Limb (tissue), 2 donors: Measurements from ENCODE around the gene TEX26.

ENCODE experiments used
- DNase-seq, 2 donors: peaks; one replicate each; pipeline ENCODE4 v3.0.0-alpha.2; 2016; ENCODE audit errors: extremely low spot score in 2 of 2

Gene TEX26

GRCh38 chr13:30932481-30933353 is at the start of gene TEX26:
TSS of gene TEX26 (plus strand) at chr13:30932656. CDS start at chr13:30932716, 60 bp downstream.
- DNase-seq: peak; percentile 6 to 75

DNA sequence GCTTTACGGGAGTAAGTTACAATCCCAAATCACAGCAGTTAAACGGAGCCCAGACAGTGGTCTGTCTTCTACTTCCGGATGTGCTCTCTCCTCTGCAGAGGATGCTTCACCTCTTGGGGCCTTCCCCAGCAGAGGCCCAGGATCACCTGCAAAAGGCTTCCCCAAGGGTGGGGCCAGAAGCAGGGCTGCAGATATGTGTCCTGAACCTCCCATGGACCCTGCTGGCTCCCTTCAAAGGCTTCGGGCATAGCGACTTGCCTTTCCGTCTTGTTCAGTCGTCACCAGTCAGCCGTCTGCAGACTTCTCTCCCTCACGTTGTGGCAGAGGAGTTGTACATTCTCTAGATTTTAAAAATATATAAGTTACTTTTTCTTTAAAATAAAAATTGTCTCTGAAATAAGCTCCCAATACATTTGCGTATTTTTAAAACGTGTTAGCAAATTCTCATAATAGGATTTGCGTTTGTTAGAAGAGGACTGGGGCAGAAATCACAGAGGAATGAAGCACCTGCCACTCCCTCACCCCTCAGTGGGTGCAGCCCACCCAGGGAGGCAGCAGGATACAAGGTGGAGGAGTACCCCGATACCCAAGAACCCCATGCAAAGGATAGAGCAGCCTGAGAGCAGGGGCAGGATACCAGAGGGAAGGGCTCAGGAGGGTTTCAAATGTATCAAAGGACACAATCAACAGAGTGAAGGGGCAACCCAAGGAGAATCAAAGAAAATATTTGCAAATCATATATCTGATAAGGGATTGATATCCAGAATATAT is 49.3 kb upstream of the TEX26 start:
- DNase-seq: no peak

DNA sequence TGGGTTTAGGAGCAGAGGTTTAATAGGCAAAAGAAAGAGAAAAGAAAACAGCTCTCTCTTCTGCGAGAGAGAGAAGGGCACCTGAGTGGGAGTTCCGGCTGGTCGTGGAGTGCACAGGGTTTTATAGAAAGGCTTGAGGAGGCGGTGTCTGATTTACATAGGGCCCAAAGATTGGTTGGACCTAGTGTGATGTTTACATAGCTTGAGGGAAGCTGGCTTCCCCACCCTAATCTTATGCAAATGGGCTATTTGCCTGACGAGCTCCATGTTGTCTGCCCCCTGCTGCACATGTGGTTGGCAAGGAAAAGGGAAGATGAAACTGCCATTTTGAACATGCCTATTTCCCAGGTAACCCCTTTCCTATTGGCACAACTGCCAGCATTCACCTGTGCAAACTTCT is 47.9 kb upstream of the TEX26 start:
- no peak for DNase-seq

- no peak for DNase-seq
These were observed 43.2 kb upstream of the TEX26 start for GRCh38 chr13:30889196-30889690.

DNA sequence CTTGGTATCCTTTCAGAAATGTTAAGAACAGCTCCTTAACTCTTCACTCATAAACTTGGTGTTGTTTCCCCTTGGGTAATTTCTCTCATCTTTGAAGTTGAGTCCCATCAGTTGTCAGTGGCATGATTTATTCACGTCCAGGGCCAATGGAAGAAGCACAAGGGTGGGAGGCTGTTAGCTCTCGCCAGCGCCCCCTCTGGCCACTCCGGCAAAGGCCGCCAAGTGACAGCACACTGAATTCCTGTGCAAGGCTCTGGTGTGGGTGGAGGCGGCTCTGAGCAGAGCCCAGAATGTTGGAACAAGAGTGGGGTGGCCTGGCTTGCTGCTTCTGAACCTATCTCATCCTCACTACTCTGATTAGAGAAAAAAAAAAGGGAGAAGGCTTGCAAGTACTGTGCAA is 39.5 kb upstream of the TEX26 start:
- peak in 1 of 2 donors; percentile 57 for DNase-seq

DNA sequence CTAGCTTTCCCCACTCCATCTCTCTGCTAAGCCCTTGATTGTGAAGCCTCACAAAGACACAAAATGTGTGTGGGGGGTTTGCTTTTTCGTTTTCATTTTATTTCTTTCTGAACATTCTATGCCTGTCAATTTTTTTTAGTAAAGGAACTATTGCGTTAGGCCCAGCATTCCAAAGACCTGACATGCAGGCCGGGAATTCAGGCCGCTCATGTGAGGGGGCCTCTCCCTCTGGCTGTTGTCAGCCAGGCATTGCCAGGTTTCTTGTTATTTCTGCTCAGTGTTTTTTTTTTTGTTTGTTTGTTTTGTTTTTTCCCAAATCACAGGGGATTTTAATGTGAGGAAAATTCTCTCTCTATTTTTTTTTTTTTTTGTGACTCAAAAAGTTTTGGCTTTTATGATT is 36.7 kb upstream of the TEX26 start:
- peak in 1 of 2 donors; percentile 34 for DNase-seq

DNA sequence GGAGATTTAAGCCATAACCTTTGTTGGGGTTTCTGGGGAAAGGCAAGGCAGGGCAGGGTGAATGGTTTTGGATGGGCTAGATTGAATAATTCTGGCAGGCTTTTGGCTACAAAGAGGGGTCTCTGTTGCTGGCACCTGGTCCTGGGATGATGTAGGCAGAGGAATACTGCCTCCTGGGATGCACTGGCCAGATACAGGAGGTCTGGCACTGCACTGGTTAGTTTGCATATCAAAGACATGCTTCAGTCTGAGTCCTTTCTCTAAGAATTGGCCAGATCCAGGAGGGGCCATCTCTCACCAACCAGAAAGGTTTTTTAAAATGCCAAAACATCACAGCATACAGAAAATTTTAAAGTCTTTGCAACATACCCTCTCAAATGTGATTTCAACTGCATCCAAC is 34.4 kb upstream of the TEX26 start:
- DNase-seq: no peak

DNA sequence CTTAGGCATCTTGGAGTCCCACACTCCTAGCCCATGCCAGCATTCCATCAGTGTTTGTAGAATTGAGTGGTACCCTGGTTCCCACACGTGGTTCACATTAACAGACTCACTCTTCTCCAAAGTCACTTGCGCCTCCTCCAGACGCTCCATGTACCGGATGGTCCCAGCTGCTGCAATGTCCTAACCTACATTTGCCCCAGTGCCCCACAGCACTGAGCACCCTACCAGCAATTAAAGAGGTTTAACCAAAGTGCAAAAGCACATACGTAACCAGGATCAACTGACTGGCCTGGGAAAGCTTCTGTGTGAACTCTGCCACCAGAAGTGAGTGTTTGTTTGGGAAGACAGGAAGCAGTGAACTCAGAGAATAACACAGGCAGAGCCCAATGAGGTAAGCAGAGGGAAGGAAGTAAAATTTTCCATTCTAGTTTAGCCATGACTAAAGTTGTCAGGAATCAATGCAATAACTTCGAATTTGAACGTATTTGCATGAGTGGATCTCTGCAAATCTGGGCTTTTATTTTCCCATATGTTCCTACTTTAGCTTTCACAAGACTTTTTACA is 33.7 kb upstream of the TEX26 start:
- peak; percentile 58 to 86 for DNase-seq

DNA sequence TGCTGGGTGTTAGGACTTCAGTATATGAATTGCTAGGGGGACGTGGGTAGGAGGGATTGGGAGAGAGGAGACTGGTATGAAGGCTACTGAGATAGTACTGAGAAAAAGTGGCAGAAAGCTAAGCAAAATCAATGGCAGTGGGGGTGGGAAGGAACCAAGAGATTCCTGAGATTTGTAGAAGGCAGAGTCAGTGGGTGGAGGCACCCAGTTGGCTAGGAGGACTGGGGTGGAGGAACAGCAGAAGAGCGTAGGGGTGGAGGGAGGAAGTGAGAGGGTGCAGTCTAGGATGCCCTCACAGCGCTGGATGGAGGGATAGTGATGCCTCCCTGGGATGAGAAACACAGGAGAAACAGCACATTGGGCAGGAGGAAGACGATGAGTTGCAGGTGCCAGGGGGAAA is 32.0 kb upstream of the TEX26 start:
- no peak for DNase-seq

GRCh38 chr13:30900952-30901749 is 31.3 kb upstream of the TEX26 start:
- no peak for DNase-seq

DNA sequence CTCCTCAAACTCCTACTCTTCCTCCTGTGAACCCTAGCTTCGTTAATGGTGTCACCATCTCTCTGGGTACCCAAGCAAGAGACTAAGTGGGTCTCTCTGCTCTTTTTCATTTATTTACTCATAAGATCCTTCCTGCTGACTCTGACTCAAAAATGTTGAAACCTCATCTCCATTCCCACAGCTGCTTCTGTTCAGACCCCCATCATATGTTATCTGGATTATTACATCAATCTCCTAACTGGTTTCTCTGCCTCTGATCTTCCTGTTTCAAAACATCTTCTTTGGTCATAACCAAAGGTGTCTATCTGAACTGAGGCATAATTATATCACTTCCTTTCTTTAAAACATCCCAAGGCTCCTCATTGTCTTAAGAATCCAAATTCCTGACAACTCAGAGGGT is 28.4 kb upstream of the TEX26 start:
- no peak for DNase-seq

- peak; percentile 26 to 74 for DNase-seq
These were observed 26.5 kb upstream of the TEX26 start, which contains the start of gene MEDAG for GRCh38 chr13:30905932-30906383. TSS of gene MEDAG (plus strand) at chr13:30906271. CDS start at chr13:30906516, 245 bp downstream.

DNA sequence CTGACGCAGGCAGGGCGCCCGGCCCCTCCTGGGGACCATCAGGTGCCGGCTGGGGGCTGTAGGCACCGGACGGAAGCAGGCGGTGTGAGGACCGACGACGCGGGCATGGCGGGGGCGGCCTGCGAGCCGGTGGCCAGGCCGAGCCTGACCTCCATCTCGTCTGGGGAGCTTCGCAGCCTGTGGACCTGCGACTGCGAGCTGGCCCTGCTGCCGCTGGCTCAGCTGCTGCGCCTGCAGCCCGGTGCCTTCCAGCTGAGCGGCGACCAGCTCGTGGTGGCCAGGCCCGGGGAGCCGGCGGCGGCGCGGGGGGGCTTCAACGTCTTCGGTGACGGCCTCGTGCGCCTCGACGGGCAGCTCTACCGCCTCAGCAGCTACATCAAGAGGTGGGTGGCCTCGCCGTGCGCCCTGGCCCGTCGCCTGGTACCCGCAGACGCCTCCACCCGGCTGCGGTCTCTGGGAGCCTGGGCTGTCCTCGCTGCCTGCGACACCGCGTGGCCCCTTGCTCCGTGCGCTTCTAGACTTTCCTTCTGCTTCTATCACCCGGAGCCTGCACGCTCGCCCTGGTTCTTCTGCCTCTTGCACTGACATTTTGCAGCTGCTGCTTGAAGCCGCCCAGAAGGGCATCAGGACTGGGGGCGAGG is 25.9 kb upstream of the TEX26 start:
- peak; percentile 21 to 68 for DNase-seq

DNA sequence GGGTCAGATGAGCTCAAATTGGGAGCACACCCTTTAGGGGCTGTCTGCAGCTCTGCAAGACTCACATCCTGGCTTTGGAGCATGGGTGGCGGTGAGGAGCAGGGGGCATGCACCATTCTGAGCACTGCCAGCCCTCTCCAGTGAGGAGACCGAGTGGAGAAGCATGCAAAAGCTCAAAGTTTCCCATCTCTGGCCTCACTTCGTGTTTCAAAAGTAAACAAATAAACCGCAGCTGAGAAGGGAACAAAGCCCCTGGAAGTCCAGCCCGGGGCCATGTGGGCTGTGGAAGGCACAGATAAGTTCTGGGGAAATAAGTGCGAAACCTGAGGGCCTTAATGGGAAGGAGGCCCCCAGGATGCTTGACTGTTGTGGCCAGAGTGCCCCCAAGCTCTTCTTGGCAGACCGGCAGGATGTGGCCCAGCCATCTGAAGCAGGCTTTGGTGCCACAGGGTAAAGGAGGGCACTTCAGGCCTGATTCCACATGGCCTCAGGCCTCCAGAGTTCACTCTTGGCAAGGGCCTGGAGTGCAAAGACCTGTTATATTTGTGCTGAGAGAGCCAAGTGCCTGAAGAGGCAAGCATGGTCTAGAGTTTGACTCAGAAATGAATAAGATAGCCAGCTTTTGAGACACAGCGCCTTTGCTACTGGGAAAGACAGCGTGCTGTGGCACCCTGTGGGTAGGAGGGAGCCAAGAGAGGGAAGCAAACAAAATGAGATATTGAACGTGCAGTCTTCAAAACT is 25.2 kb upstream of the TEX26 start:
- DNase-seq: no peak

DNA sequence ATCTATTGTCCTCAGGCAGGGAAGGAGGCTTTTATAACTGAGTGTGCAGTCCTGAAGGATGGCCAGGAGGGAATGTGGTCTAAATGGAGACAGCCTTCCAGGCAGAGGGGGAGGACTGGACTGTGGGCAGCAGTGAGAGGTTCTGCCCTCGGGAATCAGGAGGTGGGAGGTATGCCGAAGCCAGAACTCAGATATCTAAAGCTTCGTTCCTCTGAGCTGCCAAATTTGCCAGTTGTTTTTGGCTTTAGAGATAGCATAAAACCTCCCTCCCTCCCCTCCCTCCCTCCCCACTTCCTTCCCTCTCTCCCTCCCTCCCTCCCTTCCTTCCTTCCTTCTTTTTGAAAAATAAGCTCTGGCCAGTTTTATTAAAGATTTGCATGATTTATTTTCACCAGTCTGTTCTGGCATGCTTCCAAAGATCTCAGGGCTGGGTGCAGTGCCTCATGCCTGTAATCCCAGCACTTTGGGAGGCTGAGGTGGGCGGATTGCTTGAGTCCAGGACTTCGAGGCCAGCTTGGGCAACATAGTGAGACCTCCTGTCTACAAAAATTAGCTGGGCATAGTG is 24.0 kb upstream of the TEX26 start:
- DNase-seq: peak; percentile 43

DNA sequence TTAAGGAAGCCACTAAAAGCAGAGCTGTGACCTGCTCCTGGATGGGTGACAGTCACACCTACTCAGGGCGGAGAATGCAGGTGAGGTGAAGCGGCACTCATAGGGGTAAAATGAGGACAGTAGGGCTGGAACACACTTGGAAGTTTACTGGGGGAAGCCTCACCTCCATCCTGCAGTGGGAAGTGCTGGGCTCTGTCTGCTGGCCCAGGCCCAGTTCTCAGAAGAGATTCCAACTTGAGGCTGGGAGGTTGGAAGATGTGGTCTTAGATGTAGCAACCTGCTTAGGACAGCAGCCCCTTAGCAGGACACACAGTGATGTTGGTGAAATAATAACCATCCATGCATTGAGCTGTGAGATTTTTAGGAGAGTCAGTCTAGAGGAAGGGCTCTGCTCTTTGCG is 21.8 kb upstream of the TEX26 start:
- no peak for DNase-seq

DNA sequence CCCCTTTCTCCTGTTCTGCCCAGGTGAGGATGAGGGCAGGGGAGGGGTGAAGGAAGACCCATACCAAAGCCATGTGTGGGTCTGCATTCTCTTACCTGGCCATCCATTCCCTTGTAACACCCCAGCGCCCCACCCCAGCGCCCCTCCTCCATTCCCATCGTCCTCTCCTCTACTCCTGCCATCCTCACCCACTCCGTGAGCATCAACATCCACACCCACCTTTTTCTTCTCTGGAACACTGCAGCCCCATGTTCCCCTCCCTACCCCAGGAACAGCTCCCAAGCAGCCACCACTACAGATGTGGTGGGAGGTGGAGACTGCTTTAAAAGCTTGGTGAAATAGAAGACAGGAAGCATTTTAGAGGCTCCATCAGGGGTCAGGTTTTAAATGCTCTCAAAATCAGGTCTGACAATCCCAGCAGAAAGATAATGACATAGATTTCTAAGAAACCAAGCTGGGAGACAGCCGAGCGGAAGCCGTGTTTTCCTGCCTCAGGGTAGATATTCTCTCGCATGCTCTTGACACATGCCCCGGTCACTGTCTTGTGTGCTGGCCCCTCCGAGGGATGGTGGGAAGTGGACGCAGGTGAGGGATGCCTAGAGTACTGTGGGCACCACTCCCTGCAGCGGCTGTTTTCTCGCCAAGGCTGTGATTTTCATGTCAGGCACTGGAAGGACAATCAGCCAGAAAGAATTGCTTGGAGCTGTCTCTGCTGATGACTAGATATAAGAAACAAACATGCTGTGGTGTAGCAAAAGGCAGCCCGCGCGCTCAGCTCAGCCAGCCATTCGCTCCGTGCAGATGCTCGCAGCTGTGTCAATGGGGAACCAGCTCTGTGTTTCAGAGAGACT is 16.5 kb upstream of the TEX26 start:
- no peak for DNase-seq

DNA sequence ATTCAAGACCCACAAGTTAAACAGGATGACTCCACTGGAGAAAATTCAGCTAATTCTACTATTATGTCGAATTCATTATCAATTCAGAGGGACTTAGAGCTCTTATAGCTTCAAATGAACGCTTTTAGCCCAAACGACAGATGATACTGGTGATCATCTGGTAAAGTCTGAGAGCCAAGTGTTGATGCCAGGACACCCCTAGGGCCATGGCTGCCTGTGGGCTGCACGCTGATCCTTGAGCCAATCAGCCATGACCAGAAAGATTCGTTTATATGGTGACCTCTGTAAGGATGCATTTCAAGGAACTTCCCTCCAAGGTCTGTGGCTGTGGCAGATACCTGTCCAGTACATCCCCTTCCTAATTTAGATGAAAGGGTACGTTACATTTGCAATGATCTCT is 15.5 kb upstream of the TEX26 start:
- no peak for DNase-seq
